ENCODE results near the gene STAT1. TPM values are rescaled to one million over a fixed set of nuclear protein-coding genes. Genes with fewer than 3 reads are reported as not detected.

Gene STAT1
- total RNA-seq, 1 experiment from 2014 or later = 32.5 TPM

- no peaks in the 10 kb centered on the region; the same call in 1 of the 2 replicates for H3K36me3 ChIP-seq (ENCODE audit: low read depth)
- no TSS peak for BruUV-seq (replicated peaks)
These were observed 1.6 kb downstream of the STAT1 start for GRCh38 chr2:191012346-191012745.

GRCh38 chr2:191010887-191011885 is 2.8 kb downstream of the STAT1 start:
- ChIA-PET POLR2A (ENCODE audit: unreplicated experiment) (no interaction called here), CTCF (no interaction called here)
- Histone ChIP-seq H3K27ac (no peak overlapping the region), H3K4me1 (replicated peaks; ENCODE audit: insufficient read depth) (peaks cover 4% of the 10 kb centered on the region; the same call in 1 of the 2 replicates), H3K4me2 (no peak overlapping the region), H3K4me3 (no peak overlapping the region), H3K36me3 (ENCODE audit: low read depth) (no peaks in the 10 kb centered on the region; the same call in 1 of the 2 replicates), H3K27me3 (ENCODE audit: insufficient read depth, low read depth) (no peaks in the 10 kb centered on the region), H3K9me2 (ENCODE audit: insufficient read depth) (no peaks in the 10 kb centered on the region), H2AFZ (no peak overlapping the region), H3K9me3 (ENCODE audit: insufficient read depth, low read depth) (no peaks in the 10 kb centered on the region), H4K20me1 (ENCODE audit: insufficient read depth) (no peaks in the 10 kb centered on the region), H3F3A (ENCODE audit: insufficient read depth, low read depth) (no peaks in the 10 kb centered on the region; the same call in 1 of the 2 replicates), H3K79me2 (ENCODE audit: low read depth) (peaks cover 21% of the 10 kb centered on the region)
- TF ChIP-seq CTCF (conservative IDR thresholded peaks at IDR 0.05) (no peak), EZH2 (IDR thresholded peaks at IDR 0.05; ENCODE audit: low read depth) (no peak)
- intact Hi-C loops (cut with micrococcal nuclease; ENCODE audit: unreplicated experiment) = no loop called here
- no TSS peak for BruUV-seq (replicated peaks)
- no peak for DNase-seq

More at GRCh38 chr2:191012346-191012745, 1.6 kb downstream of the STAT1 start:
- no peaks in the 10 kb centered on the region for H4K20me1 ChIP-seq (ENCODE audit: insufficient read depth)
- peaks cover 4% of the 10 kb centered on the region; the same call in 1 of the 2 replicates for H3K4me1 ChIP-seq (replicated peaks; ENCODE audit: insufficient read depth)
- no peak overlapping the region for H2AFZ ChIP-seq
- DNase-seq = no peak
- peaks cover 21% of the 10 kb centered on the region for H3K79me2 ChIP-seq (ENCODE audit: low read depth)
- no peaks in the 10 kb centered on the region for H3K9me2 ChIP-seq (ENCODE audit: insufficient read depth)
- H3K27me3 ChIP-seq (ENCODE audit: insufficient read depth, low read depth) = no peaks in the 10 kb centered on the region
- peak overlapping the region; percentile 78; the same call in 1 of the 2 replicates for H3K4me3 ChIP-seq
- no peaks in the 10 kb centered on the region for H3K9me3 ChIP-seq (ENCODE audit: insufficient read depth, low read depth)
- H3K4me2 ChIP-seq = peak overlapping the region; percentile 92
- TF ChIP-seq CTCF (conservative IDR thresholded peaks at IDR 0.05) (no peak), EZH2 (IDR thresholded peaks at IDR 0.05; ENCODE audit: low read depth) (no peak)
- intact Hi-C loops (cut with micrococcal nuclease; ENCODE audit: unreplicated experiment) = no loop called here
- H3F3A ChIP-seq (ENCODE audit: insufficient read depth, low read depth) = no peaks in the 10 kb centered on the region; the same call in 1 of the 2 replicates
- POLR2A ChIA-PET (ENCODE audit: unreplicated experiment) = interaction anchor here (0.6 kb wide), 1 partner anchor 66 kb away, joined by 3 read pairs; no protein-coding TSS in a partner anchor
- no peak overlapping the region for H3K27ac ChIP-seq
- CTCF ChIA-PET = interaction anchor here (0.7 kb wide), 1 partner anchor 233 kb away, joined by 4 read pairs; the partner anchor contains the start of gene MYO1B

- no TSS peak for BruUV-seq (replicated peaks)
- Histone ChIP-seq H2AFZ (no peak overlapping the region), H4K20me1 (ENCODE audit: insufficient read depth) (no peaks in the 10 kb centered on the region), H3K4me3 (no peak overlapping the region), H3F3A (ENCODE audit: insufficient read depth, low read depth) (no peaks in the 10 kb centered on the region; the same call in 1 of the 2 replicates), H3K4me2 (no peak overlapping the region), H3K9me3 (ENCODE audit: insufficient read depth, low read depth) (no peaks in the 10 kb centered on the region), H3K9me2 (ENCODE audit: insufficient read depth) (no peaks in the 10 kb centered on the region), H3K4me1 (replicated peaks; ENCODE audit: insufficient read depth) (peaks cover 3% of the 10 kb centered on the region; the same call in 1 of the 2 replicates), H3K36me3 (ENCODE audit: low read depth) (no peaks in the 10 kb centered on the region; the same call in 1 of the 2 replicates), H3K27me3 (ENCODE audit: insufficient read depth, low read depth) (no peaks in the 10 kb centered on the region), H3K79me2 (ENCODE audit: low read depth) (peaks cover 21% of the 10 kb centered on the region), H3K27ac (no peak overlapping the region)
- CTCF ChIA-PET = no interaction called here
- intact Hi-C loops (cut with micrococcal nuclease; ENCODE audit: unreplicated experiment) = no loop called here
- TF ChIP-seq CTCF (conservative IDR thresholded peaks at IDR 0.05) (no peak), EZH2 (IDR thresholded peaks at IDR 0.05; ENCODE audit: low read depth) (no peak)
- POLR2A ChIA-PET (ENCODE audit: unreplicated experiment) = no interaction called here
- no peak for DNase-seq
These were observed 4.2 kb downstream of the STAT1 start for GRCh38 chr2:191009541-191010374.
